HepG2 (cell line): Measurements from ENCODE around the gene CCDC142. TPM values are rescaled to one million over a fixed set of nuclear protein-coding genes. Genes with fewer than 3 reads are reported as not detected.

Source experiments
- AGO1 ChIP-seq: fragments of 200-400 bp; formaldehyde crosslinking; IDR thresholded peaks from 2 replicates; pipeline ENCODE4 v1.6.1; 2017; ENCODE audit warnings: mild to moderate bottlenecking, low read depth, low read length, moderate library complexity; ENCODE audit not compliant: poor library complexity, severe bottlenecking
- AKAP8 ChIP-seq: sonication (generic); formaldehyde crosslinking; IDR thresholded peaks from 2 replicates; pipeline ENCODE4 v1.5.1; 2020; ENCODE audit warnings: mild to moderate bottlenecking, missing genetic modification reagents
- GATA4 ChIP-seq: sonication (generic); IDR thresholded peaks from 2 replicates; pipeline ENCODE4 v1.6.1; 2016; ENCODE audit warnings: antibody characterized with exemption, low read depth, borderline replicate concordance
- KDM3A ChIP-seq: IDR thresholded peaks from 2 replicates; pipeline ENCODE4 v1.6.1; 2018; ENCODE audit warnings: low read depth, missing compliant biosample characterization
- PAWR ChIP-seq: sonication (generic); formaldehyde crosslinking; IDR thresholded peaks from 2 replicates; pipeline ENCODE4 v1.4.0; 2020; ENCODE audit warnings: missing genetic modification reagents, mild to moderate bottlenecking, borderline replicate concordance
- SIN3A ChIP-seq: IDR thresholded peaks from 2 replicates; pipeline ENCODE4 v1.6.1; 2011; ENCODE audit warnings: low read depth, mild to moderate bottlenecking, control low read depth, low read length, borderline replicate concordance
- SOX5 ChIP-seq: IDR thresholded peaks from 2 replicates; pipeline ENCODE4 v1.6.1; 2016; ENCODE audit warnings: borderline replicate concordance
- ZNF414 ChIP-seq: sonication (generic); formaldehyde crosslinking; IDR thresholded peaks from 2 replicates; pipeline ENCODE4 v1.5.0; 2020; ENCODE audit warnings: missing genetic modification reagents
- polyA plus RNA-seq, 8 experiments: library from polyadenylated mRNA; depleted of rRNA in 3 of 8; stranded (reverse) in 7 of 8; unstranded in 1 of 8; fragments of >200 nt; fragmentation: Illumina TruSeq in 4 of 8; extraction: Trizol in 4 of 8; gene quantifications; 2 replicates each; pipeline versions ENCODE4 v1.2.1 to v1.2.3, GENCODE V29; 2011 to 2016; ENCODE audit warnings: low read depth in 4 of 8, missing spikeins in 1 of 8, mixed read lengths in 1 of 8; ENCODE audit not compliant: insufficient read depth in 1 of 8
- total RNA-seq, 5 experiments: library from RNA; depleted of rRNA; stranded (reverse); fragments of >200 nt; fragmentation: Illumina TruSeq; extraction: Trizol; gene quantifications; 2 replicates each; pipeline ENCODE4 v1.2.3, GENCODE V29; 2016; ENCODE audit warnings: low read depth in 1 of 5
- TF ChIP-seq, protein P1 (sequence below): IDR thresholded peaks from 2 replicates; pipeline ENCODE4 v1.6.1; 2018; ENCODE audit warnings: missing genetic modification reagents, mild to moderate bottlenecking, missing compliant biosample characterization
- TF ChIP-seq, protein P2 (sequence below): sonication (generic); formaldehyde crosslinking; IDR thresholded peaks from 2 replicates; pipeline ENCODE4 v1.4.0; 2020; ENCODE audit warnings: missing genetic modification reagents
- TF ChIP-seq, protein P3 (sequence below): sonication (generic); formaldehyde crosslinking; IDR thresholded peaks from one replicate; pipeline ENCODE4 v1.5.1; 2020; ENCODE audit warnings: mild to moderate bottlenecking, missing genetic modification reagents; ENCODE audit errors: not compliant biosample characterization

Gene CCDC142
- total and polyA plus RNA-seq, 2 of the 13 experiments (the other 11 are each of a cell fraction or from before 2014, with no cell fraction given) = 14.7 to 30.4 TPM

DNA sequence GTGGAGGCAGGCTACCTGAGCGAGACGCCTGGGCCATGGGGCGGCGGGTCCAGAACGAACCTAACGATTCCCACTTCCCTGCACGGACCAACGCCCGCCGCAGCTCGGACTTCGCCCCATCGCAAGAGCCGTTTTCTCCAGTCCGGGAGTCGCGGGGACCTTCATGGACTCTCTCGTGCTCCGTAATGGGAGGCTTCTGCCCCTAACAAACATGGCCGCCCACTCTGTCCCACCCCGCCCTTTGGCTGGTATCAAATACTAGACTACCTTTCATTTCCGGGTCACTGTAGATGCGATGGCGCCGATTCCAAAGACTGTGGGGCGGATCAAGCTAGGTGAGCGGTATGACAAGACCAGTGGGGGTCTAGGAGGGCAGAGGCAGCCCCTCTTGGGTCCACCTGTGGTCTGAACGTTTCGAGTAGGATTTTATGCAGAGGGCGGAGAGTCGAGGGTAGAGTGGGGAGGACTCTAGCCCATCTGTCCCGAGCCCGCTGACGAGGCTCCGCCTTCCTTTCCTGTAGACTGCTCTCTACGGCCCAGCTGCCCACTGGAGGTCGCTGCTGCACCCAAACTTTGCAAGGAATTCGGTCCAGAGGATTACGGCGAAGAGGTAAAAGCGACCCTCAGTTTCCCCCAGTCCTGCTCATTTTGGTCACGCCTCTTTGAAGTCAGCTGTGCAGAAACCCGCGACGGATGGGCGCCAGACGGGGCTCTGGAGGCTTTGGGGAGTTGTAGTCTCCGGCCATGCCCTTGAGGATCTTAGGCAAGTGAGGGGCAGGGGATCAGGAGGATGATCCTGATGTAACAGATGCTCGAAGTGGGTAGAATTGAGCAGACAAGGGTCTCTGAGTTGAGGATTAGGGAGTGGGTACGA is at the start of gene CCDC142, which contains the start of gene TTC31 (continued):
- TF ChIP-seq, protein P1, sequence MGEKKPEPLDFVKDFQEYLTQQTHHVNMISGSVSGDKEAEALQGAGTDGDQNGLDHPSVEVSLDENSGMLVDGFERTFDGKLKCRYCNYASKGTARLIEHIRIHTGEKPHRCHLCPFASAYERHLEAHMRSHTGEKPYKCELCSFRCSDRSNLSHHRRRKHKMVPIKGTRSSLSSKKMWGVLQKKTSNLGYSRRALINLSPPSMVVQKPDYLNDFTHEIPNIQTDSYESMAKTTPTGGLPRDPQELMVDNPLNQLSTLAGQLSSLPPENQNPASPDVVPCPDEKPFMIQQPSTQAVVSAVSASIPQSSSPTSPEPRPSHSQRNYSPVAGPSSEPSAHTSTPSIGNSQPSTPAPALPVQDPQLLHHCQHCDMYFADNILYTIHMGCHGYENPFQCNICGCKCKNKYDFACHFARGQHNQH = peak; percentile 90
- TF ChIP-seq ZNF414 = peak; percentile 96
- no peak for TF ChIP-seq PAWR (CRISPR knock-in tag)
- peak; percentile 20; the same call in 1 of the 2 replicates for TF ChIP-seq GATA4
- TF ChIP-seq, protein P2, sequence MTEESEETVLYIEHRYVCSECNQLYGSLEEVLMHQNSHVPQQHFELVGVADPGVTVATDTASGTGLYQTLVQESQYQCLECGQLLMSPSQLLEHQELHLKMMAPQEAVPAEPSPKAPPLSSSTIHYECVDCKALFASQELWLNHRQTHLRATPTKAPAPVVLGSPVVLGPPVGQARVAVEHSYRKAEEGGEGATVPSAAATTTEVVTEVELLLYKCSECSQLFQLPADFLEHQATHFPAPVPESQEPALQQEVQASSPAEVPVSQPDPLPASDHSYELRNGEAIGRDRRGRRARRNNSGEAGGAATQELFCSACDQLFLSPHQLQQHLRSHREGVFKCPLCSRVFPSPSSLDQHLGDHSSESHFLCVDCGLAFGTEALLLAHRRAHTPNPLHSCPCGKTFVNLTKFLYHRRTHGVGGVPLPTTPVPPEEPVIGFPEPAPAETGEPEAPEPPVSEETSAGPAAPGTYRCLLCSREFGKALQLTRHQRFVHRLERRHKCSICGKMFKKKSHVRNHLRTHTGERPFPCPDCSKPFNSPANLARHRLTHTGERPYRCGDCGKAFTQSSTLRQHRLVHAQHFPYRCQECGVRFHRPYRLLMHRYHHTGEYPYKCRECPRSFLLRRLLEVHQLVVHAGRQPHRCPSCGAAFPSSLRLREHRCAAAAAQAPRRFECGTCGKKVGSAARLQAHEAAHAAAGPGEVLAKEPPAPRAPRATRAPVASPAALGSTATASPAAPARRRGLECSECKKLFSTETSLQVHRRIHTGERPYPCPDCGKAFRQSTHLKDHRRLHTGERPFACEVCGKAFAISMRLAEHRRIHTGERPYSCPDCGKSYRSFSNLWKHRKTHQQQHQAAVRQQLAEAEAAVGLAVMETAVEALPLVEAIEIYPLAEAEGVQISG (CRISPR knock-in tag) = peak; percentile 97
- TF ChIP-seq, protein P3, sequence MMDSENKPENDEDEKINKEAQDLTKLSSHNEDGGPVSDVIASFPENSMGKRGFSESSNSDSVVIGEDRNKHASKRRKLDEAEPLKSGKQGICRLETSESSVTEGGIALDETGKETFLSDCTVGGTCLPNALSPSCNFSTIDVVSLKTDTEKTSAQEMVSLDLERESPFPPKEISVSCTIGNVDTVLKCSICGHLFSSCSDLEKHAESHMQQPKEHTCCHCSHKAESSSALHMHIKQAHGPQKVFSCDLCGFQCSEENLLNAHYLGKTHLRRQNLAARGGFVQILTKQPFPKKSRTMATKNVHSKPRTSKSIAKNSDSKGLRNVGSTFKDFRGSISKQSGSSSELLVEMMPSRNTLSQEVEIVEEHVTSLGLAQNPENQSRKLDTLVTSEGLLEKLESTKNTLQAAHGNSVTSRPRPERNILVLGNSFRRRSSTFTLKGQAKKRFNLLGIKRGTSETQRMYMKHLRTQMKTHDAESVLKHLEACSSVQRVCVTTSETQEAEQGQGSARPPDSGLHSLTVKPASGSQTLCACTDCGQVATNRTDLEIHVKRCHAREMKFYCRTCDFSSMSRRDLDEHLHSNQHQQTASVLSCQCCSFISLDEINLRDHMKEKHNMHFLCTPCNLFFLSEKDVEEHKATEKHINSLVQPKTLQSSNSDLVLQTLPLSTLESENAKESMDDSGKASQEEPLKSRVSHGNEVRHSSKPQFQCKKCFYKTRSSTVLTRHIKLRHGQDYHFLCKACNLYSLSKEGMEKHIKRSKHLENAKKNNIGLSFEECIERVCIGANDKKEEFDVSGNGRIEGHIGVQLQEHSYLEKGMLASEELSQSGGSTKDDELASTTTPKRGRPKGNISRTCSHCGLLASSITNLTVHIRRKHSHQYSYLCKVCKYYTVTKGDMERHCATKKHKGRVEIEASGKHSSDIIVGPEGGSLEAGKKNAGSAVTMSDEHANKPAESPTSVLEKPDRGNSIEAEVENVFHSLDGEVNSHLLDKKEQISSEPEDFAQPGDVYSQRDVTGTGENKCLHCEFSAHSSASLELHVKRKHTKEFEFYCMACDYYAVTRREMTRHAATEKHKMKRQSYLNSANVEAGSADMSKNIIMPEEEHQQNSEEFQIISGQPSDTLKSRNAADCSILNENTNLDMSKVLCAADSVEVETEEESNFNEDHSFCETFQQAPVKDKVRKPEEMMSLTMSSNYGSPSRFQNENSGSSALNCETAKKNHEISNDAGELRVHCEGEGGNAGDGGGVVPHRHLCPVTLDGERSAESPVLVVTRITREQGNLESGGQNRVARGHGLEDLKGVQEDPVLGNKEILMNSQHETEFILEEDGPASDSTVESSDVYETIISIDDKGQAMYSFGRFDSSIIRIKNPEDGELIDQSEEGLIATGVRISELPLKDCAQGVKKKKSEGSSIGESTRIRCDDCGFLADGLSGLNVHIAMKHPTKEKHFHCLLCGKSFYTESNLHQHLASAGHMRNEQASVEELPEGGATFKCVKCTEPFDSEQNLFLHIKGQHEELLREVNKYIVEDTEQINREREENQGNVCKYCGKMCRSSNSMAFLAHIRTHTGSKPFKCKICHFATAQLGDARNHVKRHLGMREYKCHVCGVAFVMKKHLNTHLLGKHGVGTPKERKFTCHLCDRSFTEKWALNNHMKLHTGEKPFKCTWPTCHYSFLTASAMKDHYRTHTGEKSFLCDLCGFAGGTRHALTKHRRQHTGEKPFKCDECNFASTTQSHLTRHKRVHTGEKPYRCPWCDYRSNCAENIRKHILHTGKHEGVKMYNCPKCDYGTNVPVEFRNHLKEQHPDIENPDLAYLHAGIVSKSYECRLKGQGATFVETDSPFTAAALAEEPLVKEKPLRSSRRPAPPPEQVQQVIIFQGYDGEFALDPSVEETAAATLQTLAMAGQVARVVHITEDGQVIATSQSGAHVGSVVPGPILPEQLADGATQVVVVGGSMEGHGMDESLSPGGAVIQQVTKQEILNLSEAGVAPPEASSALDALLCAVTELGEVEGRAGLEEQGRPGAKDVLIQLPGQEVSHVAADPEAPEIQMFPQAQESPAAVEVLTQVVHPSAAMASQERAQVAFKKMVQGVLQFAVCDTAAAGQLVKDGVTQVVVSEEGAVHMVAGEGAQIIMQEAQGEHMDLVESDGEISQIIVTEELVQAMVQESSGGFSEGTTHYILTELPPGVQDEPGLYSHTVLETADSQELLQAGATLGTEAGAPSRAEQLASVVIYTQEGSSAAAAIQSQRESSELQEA (CRISPR knock-in tag) = peak; percentile 40
- TF ChIP-seq SOX5 (CRISPR knock-in tag) = peak; percentile 38; the same call in 1 of the 2 replicates
- TF ChIP-seq KDM3A (CRISPR knock-in tag) = peak; percentile 72
- TF ChIP-seq SIN3A = peak; percentile 68; the same call in 1 of the 2 replicates
- TF ChIP-seq AKAP8 (CRISPR knock-in tag) = peak; percentile 48; the same call in 1 of the 2 replicates
- TF ChIP-seq AGO1 = peak; percentile 44
